Spleen (tissue), 7 donors: ENCODE measurements around the gene TM9SF4.

Experiments
- POLR2A ChIP-seq, 3 donors: fragments of 450-650 bp; IDR thresholded peaks; one replicate each; pipeline ENCODE4 v1.5.1; 2017; ENCODE audit warnings: antibody characterized with exemption in 3 of 3, mild to moderate bottlenecking in 1 of 3
- TF ChIP-seq, protein P1 (sequence below), 11 experiments: fragments of 200-600 bp in 7 of 11; fragments of 450-650 bp in 4 of 11; sonication (generic) in 4 of 11; IDR thresholded peaks in 8 of 11; conservative IDR thresholded peaks in 3 of 11; 1 replicate in 7 of 11; 2 replicates in 4 of 11; pipeline versions ENCODE4 v1.4.0 to v1.8.0; 2016 to 2021; ENCODE audit warnings: antibody characterized with exemption in 11 of 11, inconsistent platforms in 4 of 11, mild to moderate bottlenecking in 1 of 11
- donor health status: DM: no; HTN: no; CAD: no; lungs with moderate emphysema.
- donor health status: DM: no; HTN: no; CAD: no.
- donor health status: DM: no; HTN: no; CAD: no.

DNA sequence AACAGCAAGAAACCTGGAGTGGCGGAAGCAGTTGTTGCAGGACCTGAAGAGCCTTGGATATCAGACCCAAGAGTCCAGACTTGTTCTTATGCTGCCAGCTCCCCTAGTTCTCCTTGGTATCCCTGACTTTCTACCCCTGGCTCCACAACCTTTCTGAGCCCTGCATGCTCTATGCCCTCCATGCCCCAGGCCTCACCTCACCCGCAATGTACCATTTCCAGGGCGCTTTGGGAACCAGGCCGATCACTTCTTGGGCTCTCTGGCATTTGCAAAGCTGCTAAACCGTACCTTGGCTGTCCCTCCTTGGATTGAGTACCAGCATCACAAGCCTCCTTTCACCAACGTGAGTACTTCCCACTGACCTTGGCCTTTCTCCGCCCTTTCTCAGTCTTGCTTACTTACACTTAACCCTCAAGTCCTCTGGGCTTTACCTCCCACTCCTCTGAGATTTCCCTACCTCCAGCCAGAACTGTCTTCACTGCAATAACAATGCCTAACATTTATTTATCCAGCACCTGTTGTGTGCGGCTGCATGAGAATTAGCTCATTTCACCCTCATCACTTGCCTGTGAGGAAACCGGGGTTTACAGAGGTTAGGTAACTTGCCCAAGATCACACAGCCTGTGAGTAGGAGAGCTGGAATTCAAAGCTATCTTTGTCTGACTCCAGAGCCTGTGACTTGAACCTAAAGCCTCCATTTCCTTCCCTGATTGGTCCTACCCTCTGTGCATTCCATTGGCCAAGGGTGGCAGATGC is 100.5 kb downstream of the TM9SF4 start:
- TF ChIP-seq, protein P1, sequence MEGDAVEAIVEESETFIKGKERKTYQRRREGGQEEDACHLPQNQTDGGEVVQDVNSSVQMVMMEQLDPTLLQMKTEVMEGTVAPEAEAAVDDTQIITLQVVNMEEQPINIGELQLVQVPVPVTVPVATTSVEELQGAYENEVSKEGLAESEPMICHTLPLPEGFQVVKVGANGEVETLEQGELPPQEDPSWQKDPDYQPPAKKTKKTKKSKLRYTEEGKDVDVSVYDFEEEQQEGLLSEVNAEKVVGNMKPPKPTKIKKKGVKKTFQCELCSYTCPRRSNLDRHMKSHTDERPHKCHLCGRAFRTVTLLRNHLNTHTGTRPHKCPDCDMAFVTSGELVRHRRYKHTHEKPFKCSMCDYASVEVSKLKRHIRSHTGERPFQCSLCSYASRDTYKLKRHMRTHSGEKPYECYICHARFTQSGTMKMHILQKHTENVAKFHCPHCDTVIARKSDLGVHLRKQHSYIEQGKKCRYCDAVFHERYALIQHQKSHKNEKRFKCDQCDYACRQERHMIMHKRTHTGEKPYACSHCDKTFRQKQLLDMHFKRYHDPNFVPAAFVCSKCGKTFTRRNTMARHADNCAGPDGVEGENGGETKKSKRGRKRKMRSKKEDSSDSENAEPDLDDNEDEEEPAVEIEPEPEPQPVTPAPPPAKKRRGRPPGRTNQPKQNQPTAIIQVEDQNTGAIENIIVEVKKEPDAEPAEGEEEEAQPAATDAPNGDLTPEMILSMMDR (IDR thresholded peaks at IDR 0.05 in 8 of 11, conservative IDR thresholded peaks at IDR 0.05 in 3 of 11), result no peak
- no peak for TF ChIP-seq POLR2A (IDR thresholded peaks at IDR 0.05)
